ENCODE data around the gene CAPN5.

The CAPN5 gene

DNA sequence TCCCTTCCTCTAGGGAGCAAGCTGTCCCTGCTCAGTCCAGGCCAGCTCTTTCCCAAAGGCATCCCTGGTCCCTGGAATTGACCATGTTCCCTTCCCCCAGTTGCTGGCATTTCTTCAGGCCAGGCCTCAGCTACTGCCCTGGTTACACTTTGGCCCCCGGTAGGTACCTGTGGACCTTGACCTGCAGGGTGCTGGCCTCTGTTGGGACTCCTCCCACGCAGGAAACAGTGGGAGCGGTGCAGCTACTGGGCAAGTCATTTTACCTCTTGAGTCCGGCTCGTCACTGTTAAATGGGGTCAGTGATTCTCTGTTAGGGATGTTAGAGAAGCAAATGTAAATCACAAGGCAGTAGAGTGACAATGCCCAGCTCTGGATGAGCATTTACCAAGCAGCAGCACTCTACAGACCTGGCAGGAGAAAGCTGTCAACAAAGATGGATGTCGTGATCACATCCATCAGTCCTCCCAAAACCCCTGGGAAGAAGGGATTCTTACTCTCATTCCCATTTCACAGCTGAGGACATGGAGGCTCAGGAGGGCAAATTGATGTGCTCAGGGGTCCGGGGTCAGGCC, 78.2 kb downstream of the CAPN5 start:
- ChIA-PET CTCF (interaction anchor here (4.0 kb wide), 1 partner anchor 17 kb away, joined by 16 read pairs; the partner anchor contains the start of gene MYO7A), POLR2A (interaction anchor here (0.6 kb wide), 1 partner anchor 97 kb away, joined by 3 read pairs; no protein-coding TSS in a partner anchor)
- TF ChIP-seq, protein P1, sequence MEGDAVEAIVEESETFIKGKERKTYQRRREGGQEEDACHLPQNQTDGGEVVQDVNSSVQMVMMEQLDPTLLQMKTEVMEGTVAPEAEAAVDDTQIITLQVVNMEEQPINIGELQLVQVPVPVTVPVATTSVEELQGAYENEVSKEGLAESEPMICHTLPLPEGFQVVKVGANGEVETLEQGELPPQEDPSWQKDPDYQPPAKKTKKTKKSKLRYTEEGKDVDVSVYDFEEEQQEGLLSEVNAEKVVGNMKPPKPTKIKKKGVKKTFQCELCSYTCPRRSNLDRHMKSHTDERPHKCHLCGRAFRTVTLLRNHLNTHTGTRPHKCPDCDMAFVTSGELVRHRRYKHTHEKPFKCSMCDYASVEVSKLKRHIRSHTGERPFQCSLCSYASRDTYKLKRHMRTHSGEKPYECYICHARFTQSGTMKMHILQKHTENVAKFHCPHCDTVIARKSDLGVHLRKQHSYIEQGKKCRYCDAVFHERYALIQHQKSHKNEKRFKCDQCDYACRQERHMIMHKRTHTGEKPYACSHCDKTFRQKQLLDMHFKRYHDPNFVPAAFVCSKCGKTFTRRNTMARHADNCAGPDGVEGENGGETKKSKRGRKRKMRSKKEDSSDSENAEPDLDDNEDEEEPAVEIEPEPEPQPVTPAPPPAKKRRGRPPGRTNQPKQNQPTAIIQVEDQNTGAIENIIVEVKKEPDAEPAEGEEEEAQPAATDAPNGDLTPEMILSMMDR (IDR thresholded peaks at IDR 0.05; ENCODE audit: control extremely low read depth, extremely low read depth, low read depth, missing control alignments) = no peak
- no peak for DNase-seq (ENCODE audit: extremely low spot score)

DNA sequence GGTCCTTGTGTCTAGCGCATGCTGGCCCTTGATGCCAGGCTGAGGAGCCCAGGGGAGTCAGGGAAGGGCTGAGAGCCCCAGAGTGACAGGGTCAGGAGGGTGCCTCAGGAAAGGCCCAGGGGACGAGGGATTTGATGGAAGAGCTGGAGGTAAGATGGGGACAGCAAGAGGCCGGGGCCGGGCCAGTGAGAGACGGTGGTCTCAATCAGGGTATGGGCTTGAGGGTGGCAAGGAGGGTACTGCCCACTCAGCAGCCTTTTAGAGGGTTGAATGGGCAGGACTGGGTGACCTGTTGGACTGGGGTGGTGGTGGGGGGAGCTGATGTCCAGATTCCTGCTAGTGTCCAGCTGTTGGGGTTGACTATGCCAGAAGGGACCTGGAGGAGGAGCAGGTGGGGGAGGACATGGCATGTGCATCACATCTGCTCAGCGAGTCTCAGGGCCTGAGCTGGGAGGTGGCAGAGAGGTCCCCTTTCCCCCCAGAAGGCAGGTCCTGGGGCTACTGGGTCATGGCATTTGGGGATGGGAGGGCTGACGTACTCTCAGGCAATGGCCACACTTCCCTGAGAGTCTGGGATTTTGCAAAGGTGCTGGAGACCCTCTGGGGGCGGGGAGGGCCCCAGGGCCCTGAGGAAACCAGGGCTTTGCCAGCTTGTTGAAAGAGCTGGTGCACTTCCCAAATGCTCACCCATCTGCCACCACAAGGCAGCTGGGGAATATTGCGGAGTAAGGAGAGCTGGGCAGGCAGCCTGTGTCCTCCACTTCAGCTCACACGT, 79.7 kb downstream of the CAPN5 start:
- POLR2A ChIA-PET = no interaction called here
- TF ChIP-seq, protein P1 (IDR thresholded peaks at IDR 0.05; ENCODE audit: control extremely low read depth, extremely low read depth, low read depth, missing control alignments) = no peak
- CTCF ChIA-PET = interaction anchor here (0.8 to 4.0 kb wide), 4 partner anchors 16 to 99 kb away, joined by 3 to 16 read pairs (median 4); partner anchors contain the start of gene MYO7A
- no peak for DNase-seq (ENCODE audit: extremely low spot score)

- POLR2A ChIA-PET = no interaction called here
Measured at GRCh38 chr11:77147036-77147315, 80.2 kb downstream of the CAPN5 start.

DNA sequence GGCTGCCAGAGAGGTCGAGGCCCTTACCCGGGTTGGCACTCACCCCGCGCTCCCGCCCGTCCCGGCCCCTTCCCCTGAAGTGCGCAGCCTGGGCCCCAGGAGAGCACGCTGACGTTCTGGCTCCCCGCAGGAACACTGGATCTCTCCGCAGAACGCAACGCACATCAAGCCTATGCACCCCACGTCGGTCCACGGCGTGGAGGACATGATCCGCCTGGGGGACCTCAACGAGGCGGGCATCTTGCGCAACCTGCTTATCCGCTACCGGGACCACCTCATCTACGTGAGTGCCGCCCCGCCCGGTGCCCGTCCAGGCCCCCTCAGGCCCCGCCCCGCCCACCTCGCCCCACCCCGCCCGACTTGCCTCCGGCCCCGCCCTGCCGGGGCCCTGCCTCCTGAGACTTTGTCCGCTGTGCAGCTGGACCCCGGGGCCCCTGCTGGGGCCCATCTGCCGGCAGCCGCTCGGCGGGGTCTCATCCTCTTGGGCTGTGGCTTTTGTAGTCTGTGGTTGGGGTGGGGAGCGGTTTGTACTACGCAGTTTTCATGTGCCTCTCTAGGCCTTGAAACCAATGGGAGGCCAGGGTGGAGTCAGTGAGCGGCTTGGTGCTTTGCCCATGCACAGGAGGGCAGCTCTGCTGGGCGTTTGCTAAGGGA, 81.0 kb downstream of the CAPN5 start:
- no peak for DNase-seq (ENCODE audit: extremely low spot score)
- CTCF ChIA-PET = interaction anchor here (1.5 to 4.0 kb wide), 2 partner anchors 20 to 100 kb away, joined by 4 to 16 read pairs; partner anchors contain the start of gene MYO7A
- TF ChIP-seq, protein P1 (IDR thresholded peaks at IDR 0.05; ENCODE audit: control extremely low read depth, extremely low read depth, low read depth, missing control alignments) = no peak
- POLR2A ChIA-PET = no interaction called here

More at GRCh38 chr11:77147036-77147315, 80.2 kb downstream of the CAPN5 start:
- TF ChIP-seq, protein P1 (IDR thresholded peaks at IDR 0.05; ENCODE audit: control extremely low read depth, extremely low read depth, low read depth, missing control alignments) = no peak
- CTCF ChIA-PET = interaction anchor here (0.8 to 4.0 kb wide), 4 partner anchors 16 to 99 kb away, joined by 3 to 16 read pairs (median 4); partner anchors contain the start of gene MYO7A
- DNase-seq (ENCODE audit: extremely low spot score) = no peak

DNA sequence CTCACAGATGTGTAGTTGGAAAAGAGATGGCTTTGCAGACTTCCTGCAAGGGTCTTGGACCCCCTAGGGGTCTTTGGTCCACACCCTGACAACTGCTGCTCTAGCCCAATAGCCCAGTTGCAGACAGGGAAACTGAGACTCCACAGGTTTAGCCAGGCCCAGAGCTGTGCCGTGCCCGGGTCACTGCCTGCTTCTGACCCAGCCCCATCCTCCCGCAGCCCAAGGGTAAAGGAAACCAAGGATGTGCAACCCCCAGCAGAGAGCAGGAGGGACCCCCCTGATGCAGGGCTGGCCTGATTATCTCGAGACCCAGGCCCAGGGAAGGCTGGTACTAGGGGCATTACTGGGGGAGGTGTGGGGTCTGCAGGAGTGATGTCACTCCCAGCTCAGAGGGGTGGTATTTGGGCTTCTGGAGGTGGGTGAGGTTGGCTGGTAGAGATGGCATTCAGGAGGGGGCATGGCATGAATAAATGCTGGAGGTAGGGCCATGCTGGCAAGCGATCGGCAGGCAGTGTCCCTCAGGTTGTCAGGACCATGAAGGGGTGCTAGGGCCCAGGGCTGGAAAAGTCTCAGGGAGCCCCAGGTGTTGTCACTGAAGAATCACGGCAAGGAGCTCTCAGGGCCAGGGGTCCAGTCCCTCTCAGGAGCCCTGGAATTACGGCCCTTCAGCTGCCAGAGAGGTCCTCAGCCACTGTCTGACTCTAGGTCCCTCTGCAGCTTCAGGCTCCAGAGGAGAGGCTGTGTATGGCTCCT, 82.4 kb downstream of the CAPN5 start:
- TF ChIP-seq, protein P1 (IDR thresholded peaks at IDR 0.05; ENCODE audit: control extremely low read depth, extremely low read depth, low read depth, missing control alignments) = no peak
- DNase-seq (ENCODE audit: extremely low spot score) = no peak
- CTCF ChIA-PET = no interaction called here
- POLR2A ChIA-PET = interaction anchor here (0.6 kb wide), 1 partner anchor 197 kb away, joined by 9 read pairs; no protein-coding TSS in a partner anchor

All from GM10248 (cell line).